Nephron (organoid): ENCODE results near the gene TMEM259.
A peak's percentile ranks its signal among the peaks of the same experiment; 100 is the strongest.

Source experiments
- H3K27ac Mint-ChIP-seq, 3 experiments: 2 replicates each; pipeline ENCODE4 v1.8.0; 2020; ENCODE audit warnings: mixed read lengths in 3 of 3, mild to moderate bottlenecking in 2 of 3, moderate library complexity in 1 of 3
- H3K27me3 Mint-ChIP-seq: 2 replicates; pipeline ENCODE4 v1.8.0; 2021; ENCODE audit warnings: low read depth, mild to moderate bottlenecking, moderate library complexity, mixed read lengths
- H3K36me3 Mint-ChIP-seq: 2 replicates; pipeline ENCODE4 v1.8.0; 2020; ENCODE audit warnings: low read depth, mixed read lengths
- H3K4me1 Mint-ChIP-seq: 2 replicates; pipeline ENCODE4 v1.8.0; 2020; ENCODE audit warnings: mixed read lengths
- H3K4me3 Mint-ChIP-seq, 3 experiments: 2 replicates each; pipeline ENCODE4 v1.8.0; 2020; ENCODE audit warnings: mild to moderate bottlenecking in 3 of 3, mixed read lengths in 3 of 3, moderate library complexity in 2 of 3
- H3K9me3 Mint-ChIP-seq: 2 replicates; pipeline ENCODE4 v1.8.0; 2020; ENCODE audit warnings: mixed read lengths
- TF ChIP-seq, protein P1 (sequence below), 3 experiments: fragments of 200-600 bp; sonication (generic); IDR thresholded peaks; one replicate each; pipeline ENCODE4 v1.5.0; 2021; ENCODE audit warnings: antibody characterized with exemption in 3 of 3; ENCODE audit not compliant: unreplicated experiment in 3 of 3

TMEM259 gene

DNA sequence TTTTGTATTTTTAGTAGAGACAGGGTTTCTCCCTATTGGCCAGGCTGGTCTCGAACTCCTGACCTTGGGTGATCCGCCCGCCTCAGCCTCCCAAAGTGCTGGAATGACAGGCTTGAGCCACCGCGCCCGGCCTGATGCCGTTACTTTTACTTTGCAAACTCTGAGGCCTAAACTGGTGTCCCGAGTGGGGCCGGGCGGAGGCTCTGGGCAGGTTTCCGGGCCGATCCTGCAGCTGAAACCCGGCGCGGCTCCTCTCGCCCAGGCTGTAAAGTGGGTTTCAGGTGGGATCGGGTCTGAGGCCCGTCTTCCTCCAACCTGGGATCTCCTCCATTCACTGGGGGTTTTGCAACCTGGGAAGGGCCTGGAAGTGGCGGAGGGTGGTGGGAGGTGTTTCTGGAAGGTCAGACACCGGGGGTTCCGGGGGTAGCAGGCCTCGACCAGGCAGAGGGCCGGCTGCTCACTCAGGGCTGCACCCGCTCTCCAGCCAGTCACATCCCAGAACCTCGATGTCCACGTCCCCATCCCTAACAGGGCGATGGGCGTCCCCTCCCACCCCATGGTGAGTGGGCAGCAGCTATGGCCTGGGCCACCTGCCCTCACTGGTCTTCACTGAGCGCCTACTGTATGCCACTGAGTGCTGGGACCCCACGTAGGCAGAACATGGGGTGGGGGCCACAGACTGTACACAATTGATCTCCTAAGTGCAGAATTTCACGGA is 58.1 kb downstream of the TMEM259 start:
- H3K27me3 Mint-ChIP-seq, result no peaks in the 10 kb centered on the region
- H3K36me3 Mint-ChIP-seq, result peaks cover 62% of the 10 kb centered on the region
- H3K9me3 Mint-ChIP-seq, result no peaks in the 10 kb centered on the region
- H3K4me1 Mint-ChIP-seq, result peaks cover 5% of the 10 kb centered on the region
- H3K27ac Mint-ChIP-seq, result peak overlapping the region; percentile 44 to 97 (median 92)
- peak overlapping the region in 2 of 3 experiments; percentile 5 to 22 for H3K4me3 Mint-ChIP-seq
- TF ChIP-seq, protein P1, sequence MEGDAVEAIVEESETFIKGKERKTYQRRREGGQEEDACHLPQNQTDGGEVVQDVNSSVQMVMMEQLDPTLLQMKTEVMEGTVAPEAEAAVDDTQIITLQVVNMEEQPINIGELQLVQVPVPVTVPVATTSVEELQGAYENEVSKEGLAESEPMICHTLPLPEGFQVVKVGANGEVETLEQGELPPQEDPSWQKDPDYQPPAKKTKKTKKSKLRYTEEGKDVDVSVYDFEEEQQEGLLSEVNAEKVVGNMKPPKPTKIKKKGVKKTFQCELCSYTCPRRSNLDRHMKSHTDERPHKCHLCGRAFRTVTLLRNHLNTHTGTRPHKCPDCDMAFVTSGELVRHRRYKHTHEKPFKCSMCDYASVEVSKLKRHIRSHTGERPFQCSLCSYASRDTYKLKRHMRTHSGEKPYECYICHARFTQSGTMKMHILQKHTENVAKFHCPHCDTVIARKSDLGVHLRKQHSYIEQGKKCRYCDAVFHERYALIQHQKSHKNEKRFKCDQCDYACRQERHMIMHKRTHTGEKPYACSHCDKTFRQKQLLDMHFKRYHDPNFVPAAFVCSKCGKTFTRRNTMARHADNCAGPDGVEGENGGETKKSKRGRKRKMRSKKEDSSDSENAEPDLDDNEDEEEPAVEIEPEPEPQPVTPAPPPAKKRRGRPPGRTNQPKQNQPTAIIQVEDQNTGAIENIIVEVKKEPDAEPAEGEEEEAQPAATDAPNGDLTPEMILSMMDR (IDR thresholded peaks at IDR 0.05; ENCODE audit: unreplicated experiment in 3 of 3), result no peak

DNA sequence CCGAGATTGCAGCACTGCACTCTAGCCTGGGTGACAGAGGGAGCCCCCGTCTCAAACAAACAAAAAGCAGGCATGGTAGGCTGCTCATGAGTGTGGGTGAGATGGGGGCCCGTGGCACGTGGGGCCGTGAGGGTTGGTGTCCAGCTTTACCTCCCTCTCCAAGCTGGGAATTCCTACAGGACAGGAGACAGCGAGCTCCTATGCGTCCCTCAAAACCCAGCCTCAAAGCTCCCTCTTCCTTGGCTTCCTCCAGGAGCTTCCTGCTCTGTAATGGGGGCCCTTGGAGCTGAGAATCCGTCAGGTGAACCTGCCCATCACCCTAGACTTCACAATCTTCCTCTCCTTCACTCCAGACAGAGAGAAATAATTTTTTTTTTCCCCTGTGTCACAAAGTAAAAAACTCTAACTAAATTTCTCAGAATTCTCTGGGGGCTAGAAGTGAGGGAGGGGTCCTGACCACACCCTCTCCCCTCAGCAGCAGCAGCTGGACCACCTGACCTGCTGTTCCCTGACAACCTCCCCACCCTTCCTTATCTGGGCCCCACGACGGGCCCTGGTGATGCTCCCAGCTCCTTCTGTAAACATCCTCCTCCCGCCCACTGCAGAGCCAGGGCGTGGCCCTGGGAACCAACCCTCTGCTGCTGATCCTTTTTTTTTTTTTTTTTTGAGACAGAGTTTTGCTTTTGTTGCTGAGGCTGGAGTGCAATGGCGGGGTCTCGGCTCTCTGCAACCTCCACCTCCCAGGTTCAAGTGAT is 58.9 kb downstream of the TMEM259 start:
- Mint-ChIP-seq H3K4me3 (peak overlapping the region in 2 of 3 experiments; percentile 46 to 47), H3K4me1 (peaks cover 9% of the 10 kb centered on the region), H3K36me3 (peaks cover 55% of the 10 kb centered on the region), H3K27ac (peak overlapping the region; percentile 79 to 97 (median 96)), H3K27me3 (no peaks in the 10 kb centered on the region), H3K9me3 (no peaks in the 10 kb centered on the region)
- TF ChIP-seq, protein P1 (IDR thresholded peaks at IDR 0.05; ENCODE audit: unreplicated experiment in 3 of 3), result no peak

DNA sequence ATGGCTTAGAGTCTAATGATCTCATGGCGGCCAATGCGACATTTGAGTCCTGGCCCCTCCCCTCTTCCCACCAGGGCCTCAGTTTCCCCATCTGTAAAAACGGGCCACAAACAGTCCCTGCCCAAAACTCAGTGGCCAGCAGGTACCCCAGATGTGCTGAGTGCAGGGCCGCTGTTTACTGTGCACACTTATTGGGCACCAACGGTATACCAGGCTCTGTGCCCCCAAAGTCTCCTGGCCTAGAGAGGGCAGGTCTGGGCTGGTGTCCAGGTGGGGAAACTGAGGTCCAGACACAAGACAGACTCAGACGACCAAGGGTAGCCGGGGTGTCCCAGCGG is 60.4 kb downstream of the TMEM259 start:
- peak overlapping the region in 1 of 3 experiments; percentile 25 for H3K4me3 Mint-ChIP-seq
- H3K27me3 Mint-ChIP-seq, result no peaks in the 10 kb centered on the region
- peaks cover 40% of the 10 kb centered on the region for H3K36me3 Mint-ChIP-seq
- TF ChIP-seq, protein P1 (IDR thresholded peaks at IDR 0.05; ENCODE audit: unreplicated experiment in 3 of 3), result no peak
- H3K4me1 Mint-ChIP-seq, result peaks cover 15% of the 10 kb centered on the region
- peak overlapping the region in 1 of 3 experiments; percentile 52 for H3K27ac Mint-ChIP-seq
- no peaks in the 10 kb centered on the region for H3K9me3 Mint-ChIP-seq

DNA sequence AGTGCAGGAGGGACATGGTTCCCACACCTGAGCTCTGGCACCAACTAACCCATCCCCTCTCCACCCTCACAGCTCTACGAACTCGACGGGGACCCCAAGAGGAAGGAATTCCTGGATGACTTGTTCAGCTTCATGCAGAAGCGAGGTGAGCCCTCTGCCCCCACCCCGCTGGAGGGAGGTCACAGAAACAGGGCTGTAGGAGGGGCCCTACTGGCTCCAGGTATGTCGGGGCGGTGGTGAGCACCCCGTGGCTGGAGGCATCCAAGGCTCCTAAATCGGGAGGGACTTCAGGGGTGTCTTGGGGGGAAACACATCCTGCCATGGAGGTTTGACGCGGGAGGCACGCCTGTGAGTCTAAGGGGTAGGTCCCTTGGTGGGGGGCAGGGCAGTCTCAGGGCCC is 60.9 kb downstream of the TMEM259 start:
- peak overlapping the region in 1 of 3 experiments; percentile 16 for H3K4me3 Mint-ChIP-seq
- TF ChIP-seq, protein P1 (IDR thresholded peaks at IDR 0.05; ENCODE audit: unreplicated experiment in 3 of 3), result no peak
- no peaks in the 10 kb centered on the region for H3K9me3 Mint-ChIP-seq
- peaks cover 15% of the 10 kb centered on the region for H3K4me1 Mint-ChIP-seq
- H3K27ac Mint-ChIP-seq, result peak overlapping the region in 2 of 3 experiments; percentile 29 to 54
- no peaks in the 10 kb centered on the region for H3K27me3 Mint-ChIP-seq
- peaks cover 35% of the 10 kb centered on the region for H3K36me3 Mint-ChIP-seq
